NCI-H146 treated with DMSO at 0.1 percent for 48 hours (cell line): ENCODE data around the gene ROR1.

Source experiments
- DNase-seq: peaks from one replicate; lab custom pipeline; 2025; ENCODE audit not compliant: unreplicated experiment; lab: John Stamatoyannopoulos, UW

ROR1 gene

DNA sequence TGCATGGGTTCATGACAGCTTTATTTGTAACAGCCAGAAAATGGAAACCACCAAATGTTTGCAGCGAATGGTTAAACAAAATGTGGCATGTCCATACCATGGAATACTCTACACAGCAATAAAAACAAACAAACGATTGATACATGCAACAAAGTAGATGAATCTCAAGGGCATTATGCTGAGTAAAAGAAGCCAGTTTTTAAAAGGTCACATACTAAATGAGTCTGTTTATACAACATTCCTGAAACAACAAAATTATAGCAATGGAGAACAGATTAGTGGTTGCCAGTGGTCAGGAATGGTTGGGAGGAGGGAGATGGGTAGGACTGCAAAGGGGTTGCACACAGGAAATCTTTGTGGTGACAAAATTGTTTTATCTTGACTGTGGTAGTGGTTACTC lies 227.2 kb downstream of the ROR1 start:
- DNase-seq, result no peak

- DNase-seq, result no peak
These were observed 230.7 kb downstream of the ROR1 start for GRCh38 chr1:64004451-64005025.

DNA sequence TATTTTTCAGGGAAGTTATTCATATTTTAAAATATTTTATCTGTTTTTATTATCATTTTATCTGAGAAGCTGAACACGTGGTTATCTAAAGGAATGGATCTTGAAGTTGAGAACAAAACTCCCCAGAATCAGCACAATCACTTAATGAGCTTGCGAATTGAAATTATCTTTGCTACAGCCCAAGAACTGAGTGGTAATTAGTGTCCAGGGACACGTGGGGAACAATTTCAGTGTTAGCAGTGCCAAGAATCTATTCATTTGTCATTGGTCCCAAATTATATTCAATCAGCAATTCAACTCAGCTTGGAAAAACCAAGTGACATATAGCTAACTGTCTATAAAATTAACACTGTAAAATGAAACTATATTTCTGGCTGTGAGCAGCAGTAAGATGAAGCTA lies 232.0 kb downstream of the ROR1 start:
- DNase-seq, result no peak

- DNase-seq, result peak; percentile 54
These were observed 232.6 kb downstream of the ROR1 start for GRCh38 chr1:64006276-64007051.

GRCh38 chr1:64010316-64010715 lies 236.5 kb downstream of the ROR1 start:
- no peak for DNase-seq

- DNase-seq, result no peak
These were observed 239.6 kb downstream of the ROR1 start for GRCh38 chr1:64013395-64013794.

DNA sequence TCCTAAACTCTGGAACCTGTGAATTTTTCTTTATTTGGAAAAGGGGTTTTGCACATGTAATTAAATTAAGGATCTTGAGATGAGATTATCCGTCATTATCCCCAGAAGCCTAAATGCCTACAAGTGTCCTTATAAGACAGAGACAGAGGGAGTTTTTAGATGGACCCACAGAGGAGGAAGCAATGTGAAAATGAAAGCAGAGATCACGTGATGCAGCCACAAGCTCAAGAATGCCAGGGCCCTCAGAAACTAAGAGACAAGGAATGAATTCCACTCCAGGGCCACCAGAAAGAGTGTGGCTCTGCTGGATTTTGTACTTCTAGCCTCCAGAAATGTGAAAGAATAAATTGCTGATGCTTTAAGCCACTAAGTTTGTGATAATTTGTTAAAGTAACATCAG lies 246.0 kb downstream of the ROR1 start:
- no peak for DNase-seq

- no peak for DNase-seq
These were observed 247.2 kb downstream of the ROR1 start for GRCh38 chr1:64021066-64021465.

DNA sequence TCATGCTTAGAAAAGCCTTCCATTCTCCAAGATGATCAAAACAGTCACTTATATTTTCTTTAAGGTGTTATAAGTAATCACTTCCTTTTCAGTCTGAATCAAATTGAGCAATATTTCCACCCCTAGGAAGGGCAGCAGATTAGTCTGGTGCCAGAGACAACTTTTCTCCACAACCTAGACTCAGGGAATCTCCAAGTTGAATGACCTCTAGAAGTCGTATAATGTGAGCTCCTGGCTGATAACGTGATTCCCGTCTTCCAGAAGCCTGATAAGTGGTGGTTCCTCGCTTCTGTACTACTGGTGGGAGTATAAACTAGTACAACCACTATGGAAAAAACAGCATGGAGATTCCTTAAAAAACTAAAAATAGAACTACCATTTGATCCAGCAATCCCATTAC lies 251.2 kb downstream of the ROR1 start:
- DNase-seq, result no peak

- no peak for DNase-seq
These were observed 255.2 kb downstream of the ROR1 start for GRCh38 chr1:64029037-64029436.

DNA sequence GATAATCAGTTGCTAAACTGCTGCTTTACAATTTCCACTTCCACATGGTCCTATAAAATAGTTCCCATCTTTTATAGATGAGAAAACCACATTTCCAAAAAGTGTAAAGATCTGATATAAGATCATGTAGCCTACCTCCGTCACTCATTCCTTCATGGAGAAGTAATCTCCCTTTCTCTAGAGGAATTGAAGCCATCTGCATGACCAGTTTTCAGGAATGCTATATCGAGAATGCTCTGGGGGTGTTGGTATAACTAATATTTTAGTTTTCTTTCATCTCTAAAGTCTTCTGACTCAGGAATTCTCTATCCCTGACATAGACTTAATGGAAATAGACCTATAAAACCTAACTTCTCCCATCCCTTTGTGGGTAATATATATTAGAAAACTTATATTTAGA lies 256.6 kb downstream of the ROR1 start:
- DNase-seq, result no peak

GRCh38 chr1:64031236-64031635 lies 257.4 kb downstream of the ROR1 start:
- no peak for DNase-seq

GRCh38 chr1:64033667-64034220 lies 259.9 kb downstream of the ROR1 start:
- no peak for DNase-seq

GRCh38 chr1:64036549-64036948 lies 262.7 kb downstream of the ROR1 start:
- no peak for DNase-seq

- no peak for DNase-seq
These were observed 264.3 kb downstream of the ROR1 start for GRCh38 chr1:64038119-64038518.

GRCh38 chr1:64038965-64039364 lies 265.1 kb downstream of the ROR1 start:
- no peak for DNase-seq

- no peak for DNase-seq
These were observed 265.6 kb downstream of the ROR1 start for GRCh38 chr1:64039390-64039926.

DNA sequence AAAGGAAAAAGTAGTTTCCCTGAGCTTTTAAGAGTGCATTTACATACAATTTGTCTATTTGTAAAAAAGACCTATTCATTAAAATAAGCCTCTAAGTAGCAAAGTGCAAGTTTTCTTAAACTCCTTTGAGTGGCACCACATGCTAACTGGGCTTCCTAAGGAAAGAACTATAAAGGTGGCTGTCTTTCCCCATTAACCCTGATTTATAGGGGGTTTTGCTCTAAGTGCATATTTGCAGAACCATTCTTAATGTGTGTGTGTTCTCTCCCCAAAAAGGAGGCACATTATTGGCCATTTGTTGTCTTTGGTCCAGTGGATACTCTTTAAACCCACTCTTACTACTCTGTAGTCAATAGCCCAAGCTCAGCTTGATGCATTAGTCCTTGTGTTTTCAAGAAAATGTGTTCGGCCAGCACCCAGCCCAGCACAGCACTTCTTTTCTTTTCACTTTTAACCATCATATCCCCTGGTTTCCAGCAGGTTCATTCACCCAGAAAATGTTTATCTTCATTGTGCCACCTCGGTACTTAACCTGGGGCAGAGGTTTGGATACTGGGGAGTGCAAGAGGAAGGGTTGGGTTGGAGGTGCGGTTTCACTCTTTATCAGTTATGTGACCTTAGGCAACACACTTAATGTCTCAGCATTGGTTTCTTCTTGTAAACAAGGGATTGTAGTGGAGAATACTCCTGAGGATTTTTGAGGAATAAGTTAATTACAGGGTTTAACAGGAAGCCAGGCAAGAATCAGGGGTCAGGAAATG lies 267.7 kb downstream of the ROR1 start:
- DNase-seq, result no peak

- DNase-seq, result no peak
These were observed 268.7 kb downstream of the ROR1 start for GRCh38 chr1:64042331-64043100.

GRCh38 chr1:64043288-64043687 lies 269.5 kb downstream of the ROR1 start:
- no peak for DNase-seq

GRCh38 chr1:64043976-64044375 lies 270.2 kb downstream of the ROR1 start:
- DNase-seq, result no peak
